ENCODE results near the gene CBS.
"Not testable (repeated sequence)": the region's sequence is repeated elsewhere in the genome, so short reads cannot be mapped to it uniquely, and the experiment has no call there.

Gene CBS

DNA sequence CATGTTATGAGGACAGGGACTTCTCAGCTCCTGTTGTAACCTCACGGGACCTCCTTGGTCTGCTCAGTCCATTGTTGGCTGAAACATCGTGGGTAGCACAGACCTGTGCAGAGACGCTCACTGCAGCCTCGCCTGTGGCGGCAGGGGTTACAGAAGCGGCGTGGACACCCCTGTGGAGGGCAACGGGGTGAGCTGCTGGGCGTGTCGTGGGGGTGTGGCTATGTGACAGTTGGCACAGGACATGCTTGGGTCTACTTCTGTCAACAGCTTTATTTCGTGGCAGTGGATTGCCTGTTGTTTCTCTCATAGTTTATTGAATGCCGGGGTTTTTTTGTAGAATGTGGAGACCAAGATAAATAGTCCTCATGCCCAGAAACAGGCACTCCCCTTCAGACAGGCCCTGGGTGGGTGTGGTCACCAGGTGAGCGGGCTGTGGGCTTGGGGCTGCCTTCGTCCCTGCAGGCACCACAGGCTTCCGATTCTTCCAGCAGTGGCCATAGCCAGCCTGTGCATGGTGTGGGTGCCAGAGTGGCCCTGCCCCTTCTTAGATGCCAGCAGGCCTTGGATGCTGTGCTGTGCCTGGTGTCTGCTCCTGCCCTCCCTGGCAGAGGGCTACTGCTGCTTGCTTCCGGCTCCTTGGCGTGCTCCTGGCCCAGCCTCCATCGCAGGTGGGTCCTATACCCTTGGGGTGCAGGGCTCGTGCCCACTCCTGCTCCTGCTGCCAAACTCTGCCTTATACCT is 37.5 kb downstream of the CBS start:
- H2BK12ac ChIP-seq (ENCODE audit: low read length); DNase-seq (ENCODE audit: low spot score); H3K27me3 ChIP-seq (ENCODE audit: control insufficient read depth in 3 of 3, insufficient read depth in 3 of 3, low read depth in 1 of 3, low read length in 3 of 3); H3K14ac ChIP-seq (ENCODE audit: low read length); H2BK120ac ChIP-seq (ENCODE audit: low read depth, low read length); H3K4me2 ChIP-seq (ENCODE audit: insufficient read depth, low read length, poor library complexity, severe bottlenecking); H2AFZ ChIP-seq (ENCODE audit: low read length); H3K36me3 ChIP-seq (replicated peaks in 1 of 2; ENCODE audit: control insufficient read depth in 2 of 2, insufficient read depth in 2 of 2, low read length in 2 of 2); H2AK5ac ChIP-seq (ENCODE audit: low read depth, low read length); H2BK5ac ChIP-seq (ENCODE audit: low read length); H4K8ac ChIP-seq (ENCODE audit: low read depth, low read length); H2BK15ac ChIP-seq (ENCODE audit: low read length); H3K18ac ChIP-seq (ENCODE audit: low read length); H3K4me1 ChIP-seq (ENCODE audit: control insufficient read depth in 2 of 2, insufficient read depth in 1 of 2, low read depth in 1 of 2, low read length in 2 of 2); H3K9me3 ChIP-seq (replicated peaks in 1 of 2; ENCODE audit: control insufficient read depth in 2 of 2, insufficient read depth in 1 of 2, low read depth in 1 of 2, low read length in 2 of 2); H3K27ac ChIP-seq (replicated peaks; ENCODE audit: low read length); H4K91ac ChIP-seq (ENCODE audit: low read depth, low read length, poor library complexity); H3K4ac ChIP-seq (ENCODE audit: low read length); H3K4me3 ChIP-seq (ENCODE audit: low read length in 2 of 2); H3K79me1 ChIP-seq (ENCODE audit: low read depth, low read length); H3K23ac ChIP-seq (ENCODE audit: low read depth, low read length, poor library complexity); H3K9ac ChIP-seq (ENCODE audit: low read depth, low read length, poor library complexity): not testable (repeated sequence)
- no CpG with 5 or more reads among the region's 19 CpGs for WGBS, 2 donors (ENCODE audit: extremely low coverage in 2 of 2, insufficient read length in 2 of 2, insufficient replicate concordance in 1 of 2)

DNA sequence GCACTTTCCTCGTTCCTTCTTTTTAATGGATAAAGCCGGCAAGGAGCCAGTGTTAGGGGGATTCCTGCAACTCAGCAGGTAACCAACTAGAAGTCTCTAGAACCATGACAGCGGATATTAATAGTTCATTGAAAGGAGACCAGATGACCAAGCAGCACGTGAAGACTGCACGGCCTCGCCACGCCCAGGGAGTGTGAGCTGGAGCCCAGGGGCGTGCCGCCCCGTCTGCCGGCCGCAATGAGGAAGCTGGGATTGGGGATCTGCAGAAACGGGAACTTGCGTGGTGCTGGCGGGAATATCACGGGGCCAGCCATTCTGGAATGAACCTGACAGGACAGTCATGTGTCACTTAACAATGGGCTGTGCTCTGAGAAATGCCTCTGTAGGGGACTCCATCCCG is 38.7 kb downstream of the CBS start:
- H3K18ac ChIP-seq (ENCODE audit: low read length); H3K14ac ChIP-seq (ENCODE audit: low read length); H3K4me1 ChIP-seq (ENCODE audit: control insufficient read depth in 2 of 2, insufficient read depth in 1 of 2, low read depth in 1 of 2, low read length in 2 of 2); DNase-seq (ENCODE audit: low spot score); H4K8ac ChIP-seq (ENCODE audit: low read depth, low read length); H3K23ac ChIP-seq (ENCODE audit: low read depth, low read length, poor library complexity); H3K9me3 ChIP-seq (replicated peaks in 1 of 2; ENCODE audit: control insufficient read depth in 2 of 2, insufficient read depth in 1 of 2, low read depth in 1 of 2, low read length in 2 of 2); H3K4ac ChIP-seq (ENCODE audit: low read length); H4K91ac ChIP-seq (ENCODE audit: low read depth, low read length, poor library complexity); H3K4me3 ChIP-seq (ENCODE audit: low read length in 2 of 2); H2AFZ ChIP-seq (ENCODE audit: low read length); H2BK5ac ChIP-seq (ENCODE audit: low read length); H3K4me2 ChIP-seq (ENCODE audit: insufficient read depth, low read length, poor library complexity, severe bottlenecking); H2BK12ac ChIP-seq (ENCODE audit: low read length); H3K79me1 ChIP-seq (ENCODE audit: low read depth, low read length); H3K27ac ChIP-seq (replicated peaks; ENCODE audit: low read length); H2BK120ac ChIP-seq (ENCODE audit: low read depth, low read length); H3K9ac ChIP-seq (ENCODE audit: low read depth, low read length, poor library complexity); H3K27me3 ChIP-seq (ENCODE audit: control insufficient read depth in 3 of 3, insufficient read depth in 3 of 3, low read depth in 1 of 3, low read length in 3 of 3); H2BK15ac ChIP-seq (ENCODE audit: low read length); H2AK5ac ChIP-seq (ENCODE audit: low read depth, low read length): not testable (repeated sequence)
- peaks cover 1 to 14% of the 10 kb centered on the region in 2 donors for H3K36me3 ChIP-seq (replicated peaks in 1 of 2; ENCODE audit: control insufficient read depth in 2 of 2, insufficient read depth in 2 of 2, low read length in 2 of 2)
- no CpG with 5 or more reads among the region's 17 CpGs for WGBS, 2 donors (ENCODE audit: extremely low coverage in 2 of 2, insufficient read length in 2 of 2, insufficient replicate concordance in 1 of 2)

DNA sequence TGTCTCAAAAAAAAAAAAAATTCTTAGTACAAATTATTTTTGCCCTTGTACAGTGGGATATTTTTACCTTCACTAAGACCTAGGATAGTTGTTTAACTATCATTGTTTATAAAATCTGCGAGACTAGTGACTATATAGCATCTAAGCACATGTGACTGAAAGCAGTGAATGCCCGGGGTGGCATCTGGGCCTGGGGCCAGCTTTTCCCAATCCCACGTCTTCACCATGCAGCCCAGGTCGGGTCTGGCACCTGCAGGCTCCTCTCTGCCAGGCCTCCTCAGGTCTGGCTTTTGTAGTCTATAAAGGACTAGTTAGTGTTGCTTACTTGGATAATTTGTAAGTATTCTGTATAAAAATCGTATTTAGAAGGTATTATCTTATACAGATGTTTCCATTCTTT is 40.8 kb downstream of the CBS start:
- no peak overlapping the region for H3K18ac ChIP-seq (ENCODE audit: low read length)
- no peak overlapping the region for H3K4me2 ChIP-seq (ENCODE audit: insufficient read depth, low read length, poor library complexity, severe bottlenecking)
- no peaks in the 10 kb centered on the region for H3K79me1 ChIP-seq (ENCODE audit: low read depth, low read length)
- H3K9ac ChIP-seq (ENCODE audit: low read depth, low read length, poor library complexity), result no peak overlapping the region
- no peak overlapping the region for H3K27ac ChIP-seq (replicated peaks; ENCODE audit: low read length)
- no peak for DNase-seq (ENCODE audit: low spot score)
- H3K27me3 ChIP-seq (ENCODE audit: control insufficient read depth in 3 of 3, insufficient read depth in 3 of 3, low read depth in 1 of 3, low read length in 3 of 3), result no peaks in the 10 kb centered on the region
- H3K4me3 ChIP-seq (ENCODE audit: low read length in 2 of 2), result no peak overlapping the region
- H2BK15ac ChIP-seq (ENCODE audit: low read length), result no peak overlapping the region
- H3K4ac ChIP-seq (ENCODE audit: low read length), result no peak overlapping the region
- H2AFZ ChIP-seq (ENCODE audit: low read length), result no peak overlapping the region
- H4K91ac ChIP-seq (ENCODE audit: low read depth, low read length, poor library complexity), result no peak overlapping the region
- H3K36me3 ChIP-seq (replicated peaks in 1 of 2; ENCODE audit: control insufficient read depth in 2 of 2, insufficient read depth in 2 of 2, low read length in 2 of 2), result peaks cover 7 to 33% of the 10 kb centered on the region in 2 donors
- no CpG with 5 or more reads among the region's 5 CpGs for whole genome bisulfite sequencing, 2 donors (ENCODE audit: extremely low coverage in 2 of 2, insufficient read length in 2 of 2, insufficient replicate concordance in 1 of 2)
- H2BK5ac ChIP-seq (ENCODE audit: low read length), result no peak overlapping the region
- no peak overlapping the region for H3K23ac ChIP-seq (ENCODE audit: low read depth, low read length, poor library complexity)
- H3K9me3 ChIP-seq (replicated peaks in 1 of 2; ENCODE audit: control insufficient read depth in 2 of 2, insufficient read depth in 1 of 2, low read depth in 1 of 2, low read length in 2 of 2), result no peaks in the 10 kb centered on the region
- H2BK120ac ChIP-seq (ENCODE audit: low read depth, low read length), result no peak overlapping the region
- H3K4me1 ChIP-seq (ENCODE audit: control insufficient read depth in 2 of 2, insufficient read depth in 1 of 2, low read depth in 1 of 2, low read length in 2 of 2), result no peaks in the 10 kb centered on the region
- no peak overlapping the region for H4K8ac ChIP-seq (ENCODE audit: low read depth, low read length)
- no peak overlapping the region for H3K14ac ChIP-seq (ENCODE audit: low read length)
- no peak overlapping the region for H2BK12ac ChIP-seq (ENCODE audit: low read length)
- no peak overlapping the region for H2AK5ac ChIP-seq (ENCODE audit: low read depth, low read length)

DNA sequence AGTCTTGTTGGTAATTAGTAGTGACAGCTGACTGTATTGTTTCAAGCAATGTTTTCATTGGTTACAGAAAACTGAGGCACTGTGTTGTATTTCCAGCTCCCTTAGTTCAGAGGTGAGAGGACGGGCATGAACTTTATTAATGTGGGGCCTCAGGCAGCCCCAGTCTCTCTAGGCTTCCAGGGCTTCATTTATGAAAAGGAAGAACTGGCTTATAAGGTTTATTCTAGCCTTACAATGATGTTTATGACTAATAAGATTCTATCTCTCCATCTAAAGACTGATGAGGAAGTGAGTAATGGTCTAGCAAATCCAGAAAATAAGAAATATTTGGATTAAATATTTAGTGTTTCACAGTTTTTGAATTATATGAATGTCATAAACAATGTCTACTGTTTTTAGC is 41.5 kb downstream of the CBS start:
- no peak overlapping the region for H2BK120ac ChIP-seq (ENCODE audit: low read depth, low read length)
- H3K4ac ChIP-seq (ENCODE audit: low read length), result no peak overlapping the region
- no peak overlapping the region for H2BK5ac ChIP-seq (ENCODE audit: low read length)
- no peak overlapping the region for H2AFZ ChIP-seq (ENCODE audit: low read length)
- no peak overlapping the region for H3K4me3 ChIP-seq (ENCODE audit: low read length in 2 of 2)
- H4K91ac ChIP-seq (ENCODE audit: low read depth, low read length, poor library complexity), result no peak overlapping the region
- no peaks in the 10 kb centered on the region for H3K27me3 ChIP-seq (ENCODE audit: control insufficient read depth in 3 of 3, insufficient read depth in 3 of 3, low read depth in 1 of 3, low read length in 3 of 3)
- H2AK5ac ChIP-seq (ENCODE audit: low read depth, low read length), result no peak overlapping the region
- no peaks in the 10 kb centered on the region for H3K79me1 ChIP-seq (ENCODE audit: low read depth, low read length)
- no peak overlapping the region for H3K4me2 ChIP-seq (ENCODE audit: insufficient read depth, low read length, poor library complexity, severe bottlenecking)
- no peak overlapping the region for H4K8ac ChIP-seq (ENCODE audit: low read depth, low read length)
- no peaks in the 10 kb centered on the region for H3K4me1 ChIP-seq (ENCODE audit: control insufficient read depth in 2 of 2, insufficient read depth in 1 of 2, low read depth in 1 of 2, low read length in 2 of 2)
- WGBS, 2 donors (ENCODE audit: extremely low coverage in 2 of 2, insufficient read length in 2 of 2, insufficient replicate concordance in 1 of 2), result no CpG with 5 or more reads among the region's 1 CpG
- no peaks in the 10 kb centered on the region for H3K9me3 ChIP-seq (replicated peaks in 1 of 2; ENCODE audit: control insufficient read depth in 2 of 2, insufficient read depth in 1 of 2, low read depth in 1 of 2, low read length in 2 of 2)
- no peak for DNase-seq (ENCODE audit: low spot score)
- H2BK12ac ChIP-seq (ENCODE audit: low read length), result no peak overlapping the region
- no peak overlapping the region for H3K27ac ChIP-seq (replicated peaks; ENCODE audit: low read length)
- H3K9ac ChIP-seq (ENCODE audit: low read depth, low read length, poor library complexity), result no peak overlapping the region
- no peak overlapping the region for H3K18ac ChIP-seq (ENCODE audit: low read length)
- no peak overlapping the region for H3K23ac ChIP-seq (ENCODE audit: low read depth, low read length, poor library complexity)
- H3K36me3 ChIP-seq (replicated peaks in 1 of 2; ENCODE audit: control insufficient read depth in 2 of 2, insufficient read depth in 2 of 2, low read length in 2 of 2), result peaks cover 8 to 37% of the 10 kb centered on the region in 2 donors
- no peak overlapping the region for H3K14ac ChIP-seq (ENCODE audit: low read length)
- no peak overlapping the region for H2BK15ac ChIP-seq (ENCODE audit: low read length)

Data from neuronal stem cell (in vitro differentiated cells).